ENCODE measurements around the gene B4GALT6.

The B4GALT6 gene

GRCh38 chr18:31612124-31612523, 72.3 kb downstream of the B4GALT6 start:
- H3K4me3 ChIP-seq (ENCODE audit: low read depth, low read length): no peak overlapping the region
- no peak for DNase-seq (ENCODE audit: low read depth)
- no peak for TF ChIP-seq CTCF (IDR thresholded peaks at IDR 0.05; ENCODE audit: low read depth, low read length, missing control alignments)

- no peak for TF ChIP-seq CTCF (IDR thresholded peaks at IDR 0.05; ENCODE audit: low read depth, low read length, missing control alignments)
- no peak overlapping the region for H3K4me3 ChIP-seq (ENCODE audit: low read depth, low read length)
- DNase-seq (ENCODE audit: low read depth): no peak
These were observed 72.9 kb downstream of the B4GALT6 start for GRCh38 chr18:31611511-31611910.

- no peak for TF ChIP-seq CTCF (IDR thresholded peaks at IDR 0.05; ENCODE audit: low read depth, low read length, missing control alignments)
- no peak overlapping the region for H3K4me3 ChIP-seq (ENCODE audit: low read depth, low read length)
- DNase-seq (ENCODE audit: low read depth): no peak
These were observed 73.8 kb downstream of the B4GALT6 start for GRCh38 chr18:31610286-31611205.

- H3K4me3 ChIP-seq (ENCODE audit: low read depth, low read length): no peak overlapping the region
- no peak for TF ChIP-seq CTCF (IDR thresholded peaks at IDR 0.05; ENCODE audit: low read depth, low read length, missing control alignments)
- no peak for DNase-seq (ENCODE audit: low read depth)
These were observed 74.5 kb downstream of the B4GALT6 start for GRCh38 chr18:31609886-31610285.

GRCh38 chr18:31607384-31607783, 77.0 kb downstream of the B4GALT6 start:
- DNase-seq (ENCODE audit: low read depth): no peak
- TF ChIP-seq CTCF (IDR thresholded peaks at IDR 0.05; ENCODE audit: low read depth, low read length, missing control alignments): no peak
- no peak overlapping the region for H3K4me3 ChIP-seq (ENCODE audit: low read depth, low read length)

GRCh38 chr18:31606265-31606664, 78.1 kb downstream of the B4GALT6 start:
- TF ChIP-seq CTCF (IDR thresholded peaks at IDR 0.05; ENCODE audit: low read depth, low read length, missing control alignments): no peak
- H3K4me3 ChIP-seq (ENCODE audit: low read depth, low read length): no peak overlapping the region
- DNase-seq (ENCODE audit: low read depth): no peak

GRCh38 chr18:31603315-31603714, 81.1 kb downstream of the B4GALT6 start:
- DNase-seq (ENCODE audit: low read depth): no peak
- TF ChIP-seq CTCF (IDR thresholded peaks at IDR 0.05; ENCODE audit: low read depth, low read length, missing control alignments): no peak
- no peak overlapping the region for H3K4me3 ChIP-seq (ENCODE audit: low read depth, low read length)

Measured in GM12864 (cell line).